C4-2B (cell line): ENCODE results near the gene PRKG1.

ENCODE experiments used
- CTCF ChIP-seq: fragments of 450-650 bp; conservative IDR thresholded peaks from 2 replicates; pipeline ENCODE4 v1.5.1; 2017; ENCODE audit warnings: mild to moderate bottlenecking
- ZFX ChIP-seq: fragments of 450-650 bp; IDR thresholded peaks from 2 replicates; pipeline ENCODE4 v1.6.1; 2017

DNA sequence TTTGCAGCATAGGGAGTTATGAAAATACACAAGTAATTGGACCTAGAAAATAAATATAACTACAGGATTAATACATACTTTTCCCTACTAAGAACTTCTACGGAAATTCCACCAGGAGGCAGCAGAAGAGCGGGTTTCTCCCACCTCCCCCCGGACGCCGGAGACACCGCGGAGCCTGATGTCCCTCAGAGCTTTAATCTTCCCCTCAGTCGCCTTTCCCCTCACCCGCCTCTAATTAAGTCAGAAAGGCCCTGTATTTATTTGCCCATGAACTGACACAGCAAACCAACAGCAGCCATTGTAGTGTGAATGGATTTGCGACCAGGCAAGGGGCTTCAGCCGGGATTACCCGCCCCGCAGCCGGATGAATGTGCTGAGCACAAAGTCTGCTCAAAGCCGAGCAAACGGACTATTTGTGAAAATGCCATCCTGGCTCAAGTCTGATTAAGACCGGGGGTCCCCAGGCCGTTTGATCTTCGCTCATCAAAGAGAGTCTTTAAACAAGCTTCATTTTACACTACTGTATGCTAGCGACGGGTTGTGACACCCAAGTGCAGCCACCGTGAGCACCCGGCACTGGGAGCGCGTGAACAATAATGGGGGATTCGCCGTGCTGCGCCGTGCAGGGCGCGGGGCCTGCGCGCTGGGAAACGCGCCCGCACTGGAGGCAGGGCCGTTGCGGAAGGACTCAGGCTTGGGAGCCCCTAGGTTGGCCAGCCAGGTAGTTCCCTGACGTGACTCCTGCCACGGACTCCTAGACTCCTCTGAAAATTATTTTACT, 1234.2 kb downstream of the PRKG1 start:
- TF ChIP-seq CTCF (peak; percentile 88), ZFX (no peak)
